Body of pancreas (tissue), 4 donors: ENCODE results near the gene SNRPA1.

Experiments used
- POLR2A ChIP-seq, 3 donors: fragments of 450-650 bp; IDR thresholded peaks; one replicate each; pipeline ENCODE4 v1.6.1; 2016; ENCODE audit warnings: antibody characterized with exemption in 3 of 3, mild to moderate bottlenecking in 2 of 3
- TF ChIP-seq, protein P1 (sequence below), 7 experiments: fragments of 450-650 bp in 4 of 7; fragments of 200-600 bp in 3 of 7; sonication (generic) in 3 of 7; IDR thresholded peaks; one replicate each; pipeline ENCODE4 v1.5.1; 2016 to 2019; ENCODE audit warnings: antibody characterized with exemption in 7 of 7

DNA sequence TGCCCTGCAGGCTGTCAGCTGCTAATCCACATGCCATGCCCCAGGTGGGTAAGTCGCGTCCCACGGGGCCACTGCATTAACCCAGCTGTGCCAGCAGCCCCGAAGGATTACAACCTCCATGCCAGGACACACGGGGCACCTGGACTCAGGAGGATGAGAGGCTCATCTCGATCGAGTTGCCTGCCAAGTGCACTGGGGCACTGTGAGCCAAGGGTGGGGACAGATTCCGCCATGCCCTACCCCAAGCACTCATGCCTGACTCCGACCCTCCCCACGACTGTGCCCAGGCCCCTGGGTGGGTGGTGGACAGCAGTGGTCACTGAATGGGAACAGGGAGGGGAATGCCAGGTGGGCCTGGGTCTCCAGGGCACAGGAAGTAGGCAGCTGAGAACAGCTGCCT is 20.7 kb upstream of the SNRPA1 start:
- TF ChIP-seq, protein P1, sequence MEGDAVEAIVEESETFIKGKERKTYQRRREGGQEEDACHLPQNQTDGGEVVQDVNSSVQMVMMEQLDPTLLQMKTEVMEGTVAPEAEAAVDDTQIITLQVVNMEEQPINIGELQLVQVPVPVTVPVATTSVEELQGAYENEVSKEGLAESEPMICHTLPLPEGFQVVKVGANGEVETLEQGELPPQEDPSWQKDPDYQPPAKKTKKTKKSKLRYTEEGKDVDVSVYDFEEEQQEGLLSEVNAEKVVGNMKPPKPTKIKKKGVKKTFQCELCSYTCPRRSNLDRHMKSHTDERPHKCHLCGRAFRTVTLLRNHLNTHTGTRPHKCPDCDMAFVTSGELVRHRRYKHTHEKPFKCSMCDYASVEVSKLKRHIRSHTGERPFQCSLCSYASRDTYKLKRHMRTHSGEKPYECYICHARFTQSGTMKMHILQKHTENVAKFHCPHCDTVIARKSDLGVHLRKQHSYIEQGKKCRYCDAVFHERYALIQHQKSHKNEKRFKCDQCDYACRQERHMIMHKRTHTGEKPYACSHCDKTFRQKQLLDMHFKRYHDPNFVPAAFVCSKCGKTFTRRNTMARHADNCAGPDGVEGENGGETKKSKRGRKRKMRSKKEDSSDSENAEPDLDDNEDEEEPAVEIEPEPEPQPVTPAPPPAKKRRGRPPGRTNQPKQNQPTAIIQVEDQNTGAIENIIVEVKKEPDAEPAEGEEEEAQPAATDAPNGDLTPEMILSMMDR (IDR thresholded peaks at IDR 0.05) = no peak
- no peak for TF ChIP-seq POLR2A (IDR thresholded peaks at IDR 0.05)
